ENCODE data around the gene POTEF.
"Not testable (repeated sequence)": the region's sequence is repeated elsewhere in the genome, so short reads cannot be mapped to it uniquely, and the experiment has no call there.

The POTEF gene

DNA sequence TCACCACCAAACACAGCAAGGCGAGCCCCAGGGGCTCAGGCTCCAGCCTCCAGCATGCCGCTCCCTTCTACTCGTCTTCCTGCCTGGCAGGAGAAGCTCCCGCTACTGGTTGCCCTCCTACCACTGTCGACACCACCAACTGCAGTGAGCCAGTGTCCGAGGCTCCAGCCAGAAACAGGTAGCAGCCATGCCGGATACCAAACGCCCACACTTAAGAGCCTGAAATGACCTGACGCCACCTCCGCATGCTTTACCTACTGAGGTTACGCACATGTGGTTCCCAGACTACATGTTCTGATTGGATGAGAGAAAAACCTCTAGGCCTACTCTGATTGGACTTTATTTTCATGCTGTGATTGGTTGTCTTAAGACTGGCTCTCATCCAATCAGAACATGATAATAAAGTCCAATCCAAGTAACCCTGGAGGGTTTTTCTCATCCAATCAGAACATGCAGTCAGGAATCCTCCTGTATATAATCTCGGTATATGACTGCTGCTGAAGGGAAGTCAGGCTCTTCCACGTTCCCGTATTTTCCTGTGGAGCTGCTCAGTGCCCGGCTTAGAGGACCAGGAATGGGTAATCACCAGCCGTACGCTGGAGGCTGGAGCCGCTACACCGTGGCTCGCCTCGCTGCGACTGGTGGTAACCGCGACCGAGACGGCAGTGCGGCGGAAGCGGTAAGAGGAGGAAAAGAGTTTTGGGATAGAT lies at the start of gene POTEF:
Gene POTEF, minus strand, starts transcription at position 103 of the 710 bp plus-strand sequence. CDS start 8,707 bp downstream, outside the sequence.
- not testable (repeated sequence) for DNase-seq (ENCODE audit: extremely low read depth, low read depth); H3K4me3 ChIP-seq (replicated peaks; ENCODE audit: low read depth, low read length)

DNA sequence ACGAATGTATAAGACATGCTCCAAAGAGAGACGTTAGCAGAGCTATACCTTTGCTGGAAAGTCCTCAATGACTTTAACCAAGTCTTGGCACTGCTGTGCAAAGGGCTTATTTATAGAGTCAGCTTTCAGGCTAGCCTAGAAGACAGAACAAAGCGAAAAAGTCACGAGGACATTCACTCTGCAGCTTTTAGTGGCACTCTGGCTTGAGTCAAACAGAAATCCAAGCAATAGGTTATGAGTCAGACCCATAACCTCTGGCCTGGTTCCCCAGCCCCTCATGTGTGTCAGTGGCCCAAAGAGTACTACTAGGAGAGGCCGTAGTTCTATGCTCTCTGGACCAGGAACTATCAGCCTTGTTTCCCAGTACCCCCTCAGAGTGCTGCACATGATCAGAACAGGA lies 45.8 kb upstream of the POTEF start:
- not testable (repeated sequence) for DNase-seq (ENCODE audit: extremely low read depth, low read depth); H3K4me3 ChIP-seq (replicated peaks; ENCODE audit: low read depth, low read length)

DNA sequence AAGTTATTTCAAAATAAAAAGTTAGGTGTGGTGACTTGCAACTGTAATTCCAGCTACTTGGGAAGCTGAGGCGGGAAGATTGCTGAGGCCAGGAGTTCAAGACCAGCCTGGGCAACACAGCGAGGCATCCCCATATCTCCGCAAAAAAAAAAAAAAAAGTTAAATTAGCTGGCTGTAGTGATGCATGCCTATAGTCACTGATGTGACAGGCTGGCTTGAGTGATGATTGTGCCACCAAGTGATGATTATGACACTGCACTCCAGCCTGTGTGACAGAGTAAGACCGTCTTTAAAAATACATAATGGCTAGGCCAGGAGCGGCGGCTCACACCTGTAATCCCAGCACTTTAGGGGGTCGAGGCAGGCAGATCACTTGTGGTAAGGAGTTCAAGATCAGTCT lies 40.9 kb upstream of the POTEF start:
- TF ChIP-seq, protein P1, sequence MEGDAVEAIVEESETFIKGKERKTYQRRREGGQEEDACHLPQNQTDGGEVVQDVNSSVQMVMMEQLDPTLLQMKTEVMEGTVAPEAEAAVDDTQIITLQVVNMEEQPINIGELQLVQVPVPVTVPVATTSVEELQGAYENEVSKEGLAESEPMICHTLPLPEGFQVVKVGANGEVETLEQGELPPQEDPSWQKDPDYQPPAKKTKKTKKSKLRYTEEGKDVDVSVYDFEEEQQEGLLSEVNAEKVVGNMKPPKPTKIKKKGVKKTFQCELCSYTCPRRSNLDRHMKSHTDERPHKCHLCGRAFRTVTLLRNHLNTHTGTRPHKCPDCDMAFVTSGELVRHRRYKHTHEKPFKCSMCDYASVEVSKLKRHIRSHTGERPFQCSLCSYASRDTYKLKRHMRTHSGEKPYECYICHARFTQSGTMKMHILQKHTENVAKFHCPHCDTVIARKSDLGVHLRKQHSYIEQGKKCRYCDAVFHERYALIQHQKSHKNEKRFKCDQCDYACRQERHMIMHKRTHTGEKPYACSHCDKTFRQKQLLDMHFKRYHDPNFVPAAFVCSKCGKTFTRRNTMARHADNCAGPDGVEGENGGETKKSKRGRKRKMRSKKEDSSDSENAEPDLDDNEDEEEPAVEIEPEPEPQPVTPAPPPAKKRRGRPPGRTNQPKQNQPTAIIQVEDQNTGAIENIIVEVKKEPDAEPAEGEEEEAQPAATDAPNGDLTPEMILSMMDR (IDR thresholded peaks at IDR 0.05; ENCODE audit: low read depth, low read length, missing control alignments) = no peak
- no peak for DNase-seq (ENCODE audit: extremely low read depth, low read depth)
- H3K4me3 ChIP-seq (replicated peaks; ENCODE audit: low read depth, low read length) = no peak overlapping the region

DNA sequence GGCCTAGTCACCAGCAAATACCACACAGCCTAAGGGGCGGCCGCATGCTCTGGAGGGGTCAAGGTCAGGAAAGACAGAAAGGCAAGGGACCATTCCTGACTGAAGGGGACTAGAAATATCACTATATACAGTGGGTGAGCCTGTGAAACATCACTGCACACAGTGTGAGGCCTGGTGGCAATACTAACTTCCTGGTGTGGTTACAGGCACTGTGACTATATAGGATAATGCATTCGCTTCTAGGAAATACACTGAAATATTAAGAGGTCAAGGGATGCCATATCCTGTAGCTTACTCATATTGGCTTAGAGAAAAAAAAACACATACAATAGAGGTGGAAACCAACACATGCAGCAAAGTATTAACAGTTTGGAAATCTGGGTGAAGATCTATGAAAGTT lies 40.1 kb upstream of the POTEF start:
- not testable (repeated sequence) for H3K4me3 ChIP-seq (replicated peaks; ENCODE audit: low read depth, low read length); DNase-seq (ENCODE audit: extremely low read depth, low read depth)

DNA sequence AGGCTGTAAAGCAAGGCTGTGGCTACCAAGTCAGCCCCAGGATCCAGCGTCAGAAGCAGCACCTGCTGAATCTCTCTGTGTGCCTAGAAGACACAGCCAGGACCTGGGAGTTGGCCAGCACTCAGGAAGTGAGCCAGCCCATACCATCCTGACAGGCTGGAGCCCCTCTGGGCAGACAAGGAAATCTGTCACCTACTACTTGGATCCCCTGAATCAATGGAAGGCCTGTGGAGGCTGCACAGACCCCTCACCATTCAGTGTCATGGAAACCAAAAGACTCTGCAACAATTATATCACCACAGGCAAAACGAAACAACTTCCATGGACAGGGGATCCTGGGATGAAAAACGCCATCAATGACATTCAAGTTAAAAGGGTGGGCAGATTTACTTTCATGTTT lies 37.6 kb upstream of the POTEF start:
- not testable (repeated sequence) for H3K4me3 ChIP-seq (replicated peaks; ENCODE audit: low read depth, low read length); DNase-seq (ENCODE audit: extremely low read depth, low read depth)

DNA sequence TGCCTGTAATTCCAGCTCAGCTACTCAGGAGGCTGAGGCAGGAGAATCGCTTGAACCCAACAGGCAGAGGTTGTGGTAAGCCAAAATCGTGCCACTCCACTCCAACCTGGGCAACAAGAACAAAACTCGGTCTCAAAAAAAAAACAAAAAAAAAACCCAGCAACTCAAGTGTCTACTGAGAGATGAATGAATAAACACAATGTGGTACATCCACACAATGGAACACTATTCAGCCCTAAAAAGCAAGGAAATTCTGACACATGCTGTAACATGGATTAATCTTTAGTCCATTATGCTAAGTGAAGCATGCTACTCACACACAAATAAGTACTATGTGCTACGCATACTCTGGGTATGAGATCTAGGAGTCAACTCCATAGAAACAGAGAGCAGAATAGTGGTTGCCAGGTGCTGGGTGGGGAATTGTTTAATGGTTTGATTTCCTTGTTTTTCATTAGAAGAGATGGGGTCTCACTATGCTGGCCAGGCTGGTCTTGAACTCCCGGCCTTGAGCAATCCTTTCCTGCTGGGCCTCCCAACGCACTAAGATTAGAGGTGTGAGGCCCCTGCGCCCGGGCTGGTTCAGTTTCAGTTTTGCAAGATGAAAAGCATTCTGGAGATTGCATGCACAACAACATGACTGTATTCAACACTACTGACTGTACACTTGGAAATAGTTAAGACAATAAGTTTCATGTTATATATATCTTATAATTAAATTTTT lies 36.4 kb upstream of the POTEF start:
- TF ChIP-seq, protein P1 (IDR thresholded peaks at IDR 0.05; ENCODE audit: low read depth, low read length, missing control alignments) = no peak
- DNase-seq (ENCODE audit: extremely low read depth, low read depth) = no peak
- H3K4me3 ChIP-seq (replicated peaks; ENCODE audit: low read depth, low read length) = no peak overlapping the region

DNA sequence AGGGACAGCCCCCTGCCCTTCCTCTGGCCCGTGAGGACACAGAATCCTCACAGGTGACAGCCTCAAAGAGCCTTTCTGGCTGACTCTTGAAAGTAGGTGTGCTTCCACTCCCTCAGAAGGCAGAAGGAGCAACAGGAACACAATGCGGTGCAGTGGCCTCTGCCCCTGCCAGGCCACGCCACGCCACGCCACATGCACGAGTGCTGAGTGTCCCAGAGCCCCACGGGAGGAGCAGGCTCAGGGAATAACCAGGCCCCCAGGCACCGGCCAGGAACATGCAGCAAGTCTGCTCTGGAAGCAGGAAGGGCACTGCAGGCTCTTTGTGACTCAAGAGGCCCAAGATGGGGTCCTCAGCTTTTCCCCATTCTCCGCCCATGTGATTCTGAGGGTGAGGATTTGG lies 33.9 kb upstream of the POTEF start:
- TF ChIP-seq, protein P1 (IDR thresholded peaks at IDR 0.05; ENCODE audit: low read depth, low read length, missing control alignments) = no peak
- no peak for DNase-seq (ENCODE audit: extremely low read depth, low read depth)
- no peak overlapping the region for H3K4me3 ChIP-seq (replicated peaks; ENCODE audit: low read depth, low read length)

DNA sequence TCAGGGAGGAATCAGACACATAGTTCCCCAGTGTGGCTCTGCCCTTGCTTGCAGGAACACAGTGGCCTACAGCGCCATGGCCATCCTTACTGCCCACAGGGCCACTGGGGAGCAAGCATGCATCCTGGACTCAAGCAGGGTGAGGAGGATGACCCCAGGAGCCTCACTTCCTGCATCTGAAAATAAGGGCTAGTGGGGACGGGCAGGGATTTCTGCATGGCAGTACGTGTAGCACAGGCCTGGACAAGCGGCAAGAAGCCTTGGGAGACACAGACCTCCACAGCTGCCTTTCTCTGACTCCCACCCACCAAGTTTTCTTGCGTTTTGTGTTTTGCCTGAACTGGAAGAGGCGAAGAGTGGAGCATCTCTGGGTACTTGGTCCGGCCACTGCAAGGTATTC lies 33.5 kb upstream of the POTEF start:
- not testable (repeated sequence) for DNase-seq (ENCODE audit: extremely low read depth, low read depth)

DNA sequence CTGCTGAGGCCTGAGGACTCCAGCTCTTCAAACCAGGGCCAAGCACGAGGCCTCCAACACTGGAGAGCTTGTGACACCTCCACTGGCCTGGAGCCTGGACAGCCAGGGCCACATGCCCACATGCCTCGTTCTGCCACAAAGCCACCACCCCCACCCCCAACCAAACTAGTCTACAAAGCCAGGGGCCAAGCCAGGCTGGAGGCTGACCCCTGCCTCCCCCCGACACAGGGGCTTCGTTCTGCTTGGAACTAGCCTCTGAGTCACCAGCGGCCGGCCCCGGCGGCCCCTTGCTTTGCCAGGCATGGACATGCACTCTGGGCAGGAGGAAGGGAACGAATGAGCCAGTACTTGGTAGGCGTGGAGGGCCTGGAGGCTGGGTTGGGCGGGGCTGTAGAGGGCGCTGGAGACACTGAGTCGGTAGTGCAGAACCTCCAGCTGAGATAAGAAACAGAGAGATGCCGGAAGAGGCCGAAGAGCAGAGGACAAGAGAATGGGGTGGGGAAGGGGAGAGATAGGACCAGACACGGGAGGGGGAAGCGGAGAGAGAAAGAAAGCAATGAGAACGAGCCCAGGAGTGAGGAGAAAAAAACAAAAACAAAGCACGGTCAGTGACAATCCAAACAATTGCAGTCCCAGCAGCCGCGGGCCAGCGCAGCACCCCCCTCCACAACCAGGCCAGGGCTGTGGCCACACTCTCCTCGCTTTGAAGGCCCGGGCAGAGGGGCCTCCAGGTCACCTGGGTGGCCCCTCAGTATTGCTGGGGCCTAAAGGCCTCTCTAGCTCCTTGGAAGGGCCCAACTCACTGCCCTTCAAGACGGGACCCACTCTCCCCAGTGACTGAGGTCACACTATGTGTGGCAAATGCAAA lies 32.0 kb upstream of the POTEF start:
- not testable (repeated sequence) for H3K4me3 ChIP-seq (replicated peaks; ENCODE audit: low read depth, low read length); DNase-seq (ENCODE audit: extremely low read depth, low read depth)

More for the DNA sequence above, 33.5 kb upstream of the POTEF start:
- not testable (repeated sequence) for H3K4me3 ChIP-seq (replicated peaks; ENCODE audit: low read depth, low read length)
